Activated gamma-delta T cell treated with Interleukin-2 at 50 U/mL for 16 hours (primary cell): ENCODE measurements around the gene ZNF230.

Experiments
- DNase-seq: peaks from one replicate; pipeline ENCODE4 v3.0.0-alpha.2; 2020

ZNF230 gene

DNA sequence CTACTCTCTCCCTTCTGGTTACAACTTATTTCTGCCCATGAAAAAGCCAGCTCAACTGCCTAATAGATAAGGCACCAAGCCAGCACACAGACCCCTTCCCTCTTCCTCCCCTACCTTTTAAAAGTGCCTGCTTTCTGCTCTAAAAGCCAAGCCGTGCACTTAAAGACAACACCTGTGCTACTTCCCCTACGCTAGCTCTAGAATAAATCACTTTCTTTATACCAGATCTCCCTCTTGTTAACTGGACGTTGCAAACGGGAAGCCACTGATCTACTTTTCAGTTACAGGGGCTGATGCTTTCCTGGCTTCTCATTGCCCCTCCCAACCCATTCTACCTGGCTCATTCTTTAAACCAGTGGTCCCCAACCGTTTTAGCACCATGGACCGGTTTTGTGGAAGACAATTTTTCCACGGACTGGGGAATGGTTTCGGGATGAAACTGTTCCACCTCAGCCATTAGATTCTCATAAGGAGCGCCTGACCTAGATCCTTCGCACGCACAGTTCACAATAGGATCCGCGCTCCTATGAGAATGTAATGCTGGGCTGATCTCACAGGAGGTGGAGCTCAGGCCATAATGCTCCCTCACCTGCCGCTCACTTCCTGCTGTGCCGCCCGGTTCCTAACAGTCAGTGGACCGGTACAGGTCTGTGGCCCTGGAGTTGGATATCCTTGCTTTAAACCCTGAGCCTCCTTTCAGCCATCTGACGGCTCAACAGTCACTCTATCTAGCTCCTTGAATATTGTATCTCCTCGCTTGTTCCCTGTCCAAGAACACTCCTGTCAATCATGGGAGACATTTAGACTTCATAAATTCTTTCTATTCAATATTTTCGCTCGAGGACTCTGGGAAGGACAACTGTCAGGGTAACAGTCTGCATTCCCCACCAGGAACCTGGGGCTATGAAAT, 48.2 kb downstream of the ZNF230 start:
- no peak for DNase-seq

DNA sequence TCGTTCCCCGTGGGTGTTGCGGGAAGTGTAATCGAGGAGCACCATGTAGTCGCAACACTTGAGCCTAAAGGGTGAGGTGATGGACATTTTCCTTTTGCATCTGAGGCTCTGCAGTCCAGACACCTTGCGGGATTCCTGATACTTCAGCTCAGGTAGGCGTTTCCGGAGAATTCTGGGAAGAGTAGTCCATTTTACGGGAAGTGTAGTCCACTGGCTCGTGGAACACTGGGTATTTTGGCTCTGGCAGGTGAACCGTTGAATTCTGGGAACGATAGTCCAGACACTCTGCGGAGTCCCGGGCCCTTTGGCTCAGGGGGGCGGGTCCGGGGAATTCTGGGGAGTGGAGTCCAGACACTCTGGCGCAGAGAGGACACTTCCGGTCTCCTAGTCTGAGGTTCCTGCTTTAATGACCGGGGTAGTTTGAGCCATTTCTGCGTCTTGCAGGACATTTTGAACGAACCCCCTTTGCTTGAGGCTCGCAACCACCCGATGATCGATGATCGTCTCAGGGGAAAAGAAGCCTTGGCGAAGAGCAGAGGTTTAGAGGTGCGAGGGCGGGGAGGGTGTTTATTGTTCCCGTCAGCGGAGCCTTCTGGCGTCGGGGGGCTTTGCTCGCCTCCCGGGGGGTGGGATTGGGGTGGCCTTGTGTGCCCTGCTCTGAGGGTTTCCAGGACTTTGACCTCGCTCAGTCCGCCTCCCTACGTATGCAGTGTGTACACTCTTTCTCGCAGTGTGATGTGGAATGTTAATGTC, 49.1 kb downstream of the ZNF230 start, which contains the start of gene ZNF223:
Gene ZNF223 (plus strand): TSS at position 387 of the 753 bp plus-strand sequence. CDS start 3,141 bp downstream, outside the sequence.
- DNase-seq: peak; percentile 69

DNA sequence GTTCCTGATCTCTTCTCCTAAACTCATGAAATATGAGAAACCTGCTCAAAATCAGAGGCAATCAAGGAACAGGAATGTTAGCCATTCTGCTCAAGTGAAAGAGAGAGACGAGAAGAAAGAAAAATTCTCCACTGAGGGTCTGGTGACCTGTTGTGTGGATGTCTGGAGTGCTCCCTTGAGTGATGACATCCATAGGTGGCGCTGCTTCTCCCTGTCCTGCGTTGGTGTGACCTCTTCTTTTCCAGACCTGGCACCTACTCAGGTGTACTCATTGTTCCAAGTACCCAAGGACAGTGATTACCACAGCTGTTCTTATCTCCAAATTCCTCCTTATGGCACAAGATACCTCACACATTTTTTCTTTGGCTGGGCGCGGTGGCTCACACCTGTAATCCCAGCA, 53.1 kb downstream of the ZNF230 start:
- DNase-seq: no peak

DNA sequence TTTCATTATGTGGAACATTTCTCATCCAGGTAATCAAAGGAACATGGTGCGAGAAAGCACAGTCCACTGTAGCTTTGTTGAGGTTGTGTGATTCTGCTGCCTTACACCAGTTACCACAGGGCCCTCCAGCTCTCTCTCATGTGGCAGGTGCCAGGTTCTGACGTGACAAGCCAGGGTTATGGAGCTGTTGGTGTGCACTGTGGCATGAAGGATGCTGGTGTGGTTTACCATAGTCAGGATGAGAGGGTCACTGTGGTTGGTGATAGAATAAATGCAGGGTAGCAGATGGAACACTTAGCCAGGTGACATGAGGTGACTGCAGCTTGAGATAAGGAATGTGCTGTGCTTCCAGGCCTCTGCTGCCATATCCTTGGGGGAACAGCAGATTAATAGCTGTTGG, 56.5 kb downstream of the ZNF230 start:
- no peak for DNase-seq

DNA sequence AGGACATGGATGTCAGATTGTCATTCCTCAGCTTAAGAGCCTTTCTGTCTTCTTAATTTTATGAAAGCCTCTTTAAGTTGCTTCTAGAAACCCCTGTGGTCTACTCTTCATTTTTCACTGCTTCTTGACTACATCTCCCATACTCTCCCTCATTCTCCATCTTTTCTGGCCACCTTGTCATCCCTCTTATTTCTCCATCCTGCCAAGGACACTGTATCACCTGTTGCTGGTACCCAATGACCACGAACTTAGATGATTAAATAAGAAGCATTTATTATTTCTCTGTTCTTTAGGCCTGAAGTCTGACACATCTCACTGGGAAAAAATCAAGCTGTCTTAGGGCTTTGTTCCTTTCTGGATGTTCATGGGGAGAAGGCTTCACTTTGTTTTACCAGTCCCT, 58.3 kb downstream of the ZNF230 start:
- DNase-seq: no peak
